Keratinocyte (primary cell): Measurements from ENCODE around the gene B9D2. TPM values are rescaled to one million over a fixed set of nuclear protein-coding genes. Genes with fewer than 3 reads are reported as not detected.

Experiments used
- DNase-seq: peaks from one replicate; pipeline ENCODE4 v3.0.0-alpha.2; 2011; ENCODE audit warnings: low read depth, missing footprints, low spot score
- FAIRE-seq: peaks from 2 replicates; lab custom pipeline; 2011; peaks lifted over from hg19 to GRCh38; lab: Jason Lieb, UNC
- H2AFZ ChIP-seq: 2 replicates; pipeline ENCODE4 v1.6.0; 2012; ENCODE audit warnings: low read length, control low read depth, inconsistent platforms; ENCODE audit not compliant: control insufficient read depth
- H3K27ac ChIP-seq: 2 replicates; pipeline ENCODE4 v1.5.1; 2011; ENCODE audit warnings: low read length; ENCODE audit not compliant: control insufficient read depth, insufficient read depth
- H3K27me3 ChIP-seq: 3 replicates; pipeline ENCODE4 v1.6.0; 2011; ENCODE audit warnings: low read length; ENCODE audit not compliant: control insufficient read depth, insufficient read depth; ENCODE audit errors: extremely low read depth
- H3K36me3 ChIP-seq, 2 experiments: 2 replicates in 1 of 2; 3 replicates in 1 of 2; pipeline ENCODE4 v1.5.1; 2011; ENCODE audit warnings: low read length in 2 of 2, mild to moderate bottlenecking in 1 of 2; ENCODE audit not compliant: control insufficient read depth in 2 of 2, insufficient read depth in 2 of 2; ENCODE audit errors: extremely low read depth in 1 of 2
- H3K4me1 ChIP-seq: 3 replicates; pipeline ENCODE4 v1.5.1; 2011; ENCODE audit warnings: low read length; ENCODE audit not compliant: control insufficient read depth, insufficient read depth; ENCODE audit errors: extremely low read depth
- H3K4me2 ChIP-seq: 3 replicates; pipeline ENCODE4 v1.6.0; 2011; ENCODE audit warnings: low read depth, low read length; ENCODE audit not compliant: control insufficient read depth, insufficient read depth; ENCODE audit errors: extremely low read depth
- H3K4me3 ChIP-seq, 3 experiments: fragments of 200-600 bp in 1 of 3; sonication (generic) in 1 of 3; 2 replicates in 2 of 3; 3 replicates in 1 of 3; pipeline ENCODE4 v1.5.1; 2011 to 2016; ENCODE audit warnings: low read length in 3 of 3, mild to moderate bottlenecking in 3 of 3, control low read depth in 2 of 3, inconsistent platforms in 1 of 3, low read depth in 1 of 3, mixed read lengths in 1 of 3, mixed run types in 1 of 3, moderate library complexity in 1 of 3; ENCODE audit not compliant: control insufficient read depth in 2 of 3, insufficient read depth in 2 of 3; ENCODE audit errors: extremely low read depth in 1 of 3
- H3K79me2 ChIP-seq: 2 replicates; pipeline ENCODE4 v1.6.0; 2012; ENCODE audit warnings: low read length; ENCODE audit not compliant: control insufficient read depth, insufficient read depth
- H3K9ac ChIP-seq: 3 replicates; pipeline ENCODE4 v1.6.0; 2011; ENCODE audit warnings: low read length; ENCODE audit not compliant: control insufficient read depth, insufficient read depth; ENCODE audit errors: extremely low read depth
- H3K9me1 ChIP-seq: 3 replicates; pipeline ENCODE4 v1.6.0; 2011; ENCODE audit warnings: low read length; ENCODE audit not compliant: control insufficient read depth, insufficient read depth; ENCODE audit errors: extremely low read depth
- H3K9me3 ChIP-seq: 2 replicates; pipeline ENCODE4 v1.5.1; 2012; ENCODE audit warnings: low read depth, low read length; ENCODE audit not compliant: control insufficient read depth
- H4K20me1 ChIP-seq: 3 replicates; pipeline ENCODE4 v1.6.0; 2011; ENCODE audit warnings: low read length; ENCODE audit not compliant: control insufficient read depth, insufficient read depth; ENCODE audit errors: extremely low read depth
- CTCF ChIP-seq, 3 experiments: IDR thresholded peaks in 1 of 3; conservative IDR thresholded peaks in 1 of 3; optimal IDR thresholded peaks in 1 of 3; 2 replicates in 2 of 3; 3 replicates in 1 of 3; pipeline versions ENCODE3 to v1.5.1; 2011; ENCODE audit warnings: low read length in 3 of 3, mild to moderate bottlenecking in 3 of 3, moderate library complexity in 2 of 3, control low read depth in 1 of 3, inconsistent platforms in 1 of 3; ENCODE audit not compliant: insufficient read depth in 2 of 3; ENCODE audit errors: extremely low read depth in 1 of 3
- EZH2 ChIP-seq: IDR thresholded peaks from one replicate; pipeline ENCODE4 v1.6.1; 2012; ENCODE audit warnings: inconsistent platforms, mild to moderate bottlenecking, low read length, moderate library complexity
- dilution Hi-C: fragments of 300-500 bp; cut with MboI; formaldehyde crosslinking; loops from one replicate; pipeline ENCODE4 v1.7.0; 2020; ENCODE audit warnings: low sequenced_read_pairs; ENCODE audit not compliant: extremely low pct_ligation_motif_present
- polyA plus RNA-seq, 5 experiments: library from polyadenylated mRNA; depleted of rRNA in 3 of 5; stranded (reverse) in 3 of 5; stranded (forward) in 1 of 5; unstranded in 1 of 5; fragments of >200 nt; gene quantifications; 1 replicate in 1 of 5; 2 replicates in 3 of 5; 3 replicates in 1 of 5; pipeline versions ENCODE4 v1.2.1 to v1.2.3, GENCODE V29; 2011 to 2012; ENCODE audit warnings: missing spikeins in 2 of 5, low read depth in 1 of 5, low replicate concordance in 1 of 5

B9D2 gene
- polyA plus RNA-seq, 1 donor (not counting 4 experiments of a cell fraction or from before 2014, with no cell fraction given) = 2.8 TPM

GRCh38 chr19:41332468-41332867, 31.5 kb downstream of the B9D2 start:
- Histone ChIP-seq H3K4me2 (no peak overlapping the region), H3K4me1 (peaks cover 17% of the 10 kb centered on the region), H3K36me3 (peaks cover 6 to 16% of the 10 kb centered on the region in 2 experiments), H3K4me3 (no peak overlapping the region), H2AFZ (no peak overlapping the region), H3K9me3 (no peaks in the 10 kb centered on the region), H3K79me2 (no peaks in the 10 kb centered on the region), H3K9me1 (no peaks in the 10 kb centered on the region), H4K20me1 (peaks cover 3% of the 10 kb centered on the region), H3K9ac (no peak overlapping the region), H3K27ac (no peak overlapping the region), H3K27me3 (no peaks in the 10 kb centered on the region)
- dilution Hi-C loops = no loop called here
- DNase-seq (no peak), FAIRE-seq (no peak)
- TF ChIP-seq EZH2 = no peak
- TF ChIP-seq CTCF (optimal IDR thresholded peaks at IDR 0.05 in 1 of 3, IDR thresholded peaks at IDR 0.05 in 1 of 3, conservative IDR thresholded peaks at IDR 0.05 in 1 of 3; ENCODE audit: extremely low read depth in 1 of 3, insufficient read depth in 2 of 3, low read length in 3 of 3) = no peak

GRCh38 chr19:41332000-41332399, 31.9 kb downstream of the B9D2 start:
- Histone ChIP-seq H3K36me3 (peaks cover 6 to 16% of the 10 kb centered on the region in 2 experiments), H3K79me2 (no peaks in the 10 kb centered on the region), H3K9me1 (no peaks in the 10 kb centered on the region), H3K4me3 (no peak overlapping the region), H3K9ac (no peak overlapping the region), H4K20me1 (peaks cover 3% of the 10 kb centered on the region), H3K4me2 (no peak overlapping the region), H2AFZ (no peak overlapping the region), H3K27me3 (no peaks in the 10 kb centered on the region), H3K4me1 (peaks cover 22% of the 10 kb centered on the region), H3K9me3 (no peaks in the 10 kb centered on the region), H3K27ac (no peak overlapping the region)
- TF ChIP-seq EZH2 = no peak
- no peak for TF ChIP-seq CTCF (optimal IDR thresholded peaks at IDR 0.05 in 1 of 3, IDR thresholded peaks at IDR 0.05 in 1 of 3, conservative IDR thresholded peaks at IDR 0.05 in 1 of 3; ENCODE audit: extremely low read depth in 1 of 3, insufficient read depth in 2 of 3, low read length in 3 of 3)
- DNase-seq (no peak), FAIRE-seq (no peak)
- dilution Hi-C loops = no loop called here
